GM18498 (cell line): ENCODE data around the gene KIZ.
A peak's percentile ranks its signal among the peaks of the same experiment; 100 is the strongest.
"Not testable (repeated sequence)": the region's sequence is repeated elsewhere in the genome, so short reads cannot be mapped to it uniquely, and the experiment has no call there.

Experiments
- ATAC-seq: cut with Tn5 transposase; IDR thresholded peaks from one replicate; pipeline ENCODE4 v1.9.1; 2021; ENCODE audit warnings: mild to moderate bottlenecking, moderate library complexity; ENCODE audit not compliant: unreplicated experiment

Gene KIZ

DNA sequence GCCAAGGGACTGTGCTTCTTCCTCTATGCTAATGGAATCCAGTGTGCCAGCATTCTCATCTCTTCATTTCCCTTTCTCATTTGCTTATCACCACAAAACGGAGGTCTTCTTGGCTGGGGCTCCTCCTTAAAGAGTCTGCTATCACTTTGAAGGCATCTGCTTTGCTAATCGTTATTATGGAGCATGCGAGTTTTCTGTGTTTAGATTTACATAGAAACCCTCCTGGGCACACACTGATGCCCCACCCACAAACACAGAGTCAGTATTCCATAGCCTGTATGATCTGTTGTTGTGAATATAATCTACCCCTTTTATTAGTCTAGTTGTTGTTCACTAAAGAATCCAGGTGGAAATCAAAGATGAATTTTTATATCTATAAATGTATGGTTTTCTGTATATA is 93.8 kb downstream of the KIZ start:
- ATAC-seq = no peak

GRCh38 chr20:21224217-21224616 is 98.3 kb downstream of the KIZ start:
- ATAC-seq = no peak

DNA sequence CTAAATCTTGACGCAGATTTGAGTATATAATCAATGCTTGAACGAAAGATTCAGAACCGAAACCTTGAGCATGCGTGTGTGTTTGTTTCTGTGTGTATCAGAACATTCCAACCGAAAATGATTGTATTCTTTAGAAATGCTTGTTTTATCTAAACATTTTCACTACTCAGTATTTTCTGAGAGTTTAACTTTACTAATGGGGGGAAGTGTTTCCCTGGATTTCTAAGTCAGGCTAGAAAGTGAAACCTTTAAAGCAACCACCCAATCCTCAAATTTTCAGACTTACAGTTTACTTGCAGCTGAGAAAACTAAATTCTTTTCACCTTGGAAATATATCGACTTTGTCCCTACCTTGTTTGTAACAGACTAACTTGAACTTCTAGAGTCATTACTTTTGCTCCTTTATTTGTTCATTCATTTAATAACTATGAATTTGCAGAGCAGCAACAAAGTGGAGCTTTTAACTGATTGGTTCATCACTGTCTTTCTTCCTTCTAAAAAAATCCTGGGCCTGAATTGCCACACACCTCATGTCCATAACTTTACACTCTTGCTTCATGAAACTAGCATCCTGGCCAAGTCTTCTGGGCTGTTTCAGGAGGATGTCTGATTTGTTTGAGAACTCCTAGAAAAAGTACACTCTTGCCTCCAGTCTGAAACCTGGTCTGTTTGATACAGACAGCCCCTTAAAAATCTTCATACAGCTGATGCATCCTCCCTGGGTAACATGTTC is 99.5 kb downstream of the KIZ start:
- no peak for ATAC-seq

GRCh38 chr20:21228511-21228910 is 102.6 kb downstream of the KIZ start:
- ATAC-seq = peak; percentile 86

DNA sequence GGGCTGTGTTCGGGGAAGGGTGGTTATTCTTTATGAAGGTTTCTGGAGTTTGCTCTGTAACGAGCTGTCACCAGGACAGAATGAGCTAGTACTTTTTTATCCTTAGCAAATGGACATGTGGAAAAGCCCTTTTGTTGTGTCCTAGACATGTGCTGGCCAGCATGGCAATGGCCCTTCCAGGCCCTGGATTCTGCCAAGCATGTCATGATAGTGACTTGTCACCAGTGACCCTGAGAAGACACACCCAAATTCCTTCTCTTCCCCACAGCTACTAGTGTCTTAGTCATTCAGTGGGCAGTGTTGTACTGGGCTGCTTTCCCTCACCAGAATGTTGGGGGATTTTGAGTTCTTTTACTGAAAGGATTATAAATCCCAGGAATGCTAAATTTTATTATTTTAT is 103.3 kb downstream of the KIZ start:
- no peak for ATAC-seq

GRCh38 chr20:21230220-21230619 is 104.3 kb downstream of the KIZ start:
- ATAC-seq = no peak

DNA sequence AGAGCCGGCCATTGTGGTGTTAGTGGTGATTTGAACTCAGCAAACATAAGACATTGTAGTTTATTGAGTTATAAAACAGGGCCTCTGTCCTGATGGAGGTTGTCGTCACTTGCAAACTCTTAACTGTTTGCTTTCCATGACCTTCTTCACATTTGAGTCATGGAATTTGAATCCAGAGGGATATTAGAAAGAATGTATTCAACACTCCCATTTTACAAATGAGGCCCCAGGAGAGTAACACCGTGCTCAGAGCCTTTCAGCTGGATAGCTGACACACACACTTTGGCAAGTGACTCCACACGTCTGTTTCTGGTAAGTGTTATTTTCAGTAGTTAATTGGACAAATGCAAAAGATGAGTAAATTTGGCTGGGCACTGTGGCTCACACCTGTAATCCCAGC is 104.8 kb downstream of the KIZ start:
- ATAC-seq = no peak

DNA sequence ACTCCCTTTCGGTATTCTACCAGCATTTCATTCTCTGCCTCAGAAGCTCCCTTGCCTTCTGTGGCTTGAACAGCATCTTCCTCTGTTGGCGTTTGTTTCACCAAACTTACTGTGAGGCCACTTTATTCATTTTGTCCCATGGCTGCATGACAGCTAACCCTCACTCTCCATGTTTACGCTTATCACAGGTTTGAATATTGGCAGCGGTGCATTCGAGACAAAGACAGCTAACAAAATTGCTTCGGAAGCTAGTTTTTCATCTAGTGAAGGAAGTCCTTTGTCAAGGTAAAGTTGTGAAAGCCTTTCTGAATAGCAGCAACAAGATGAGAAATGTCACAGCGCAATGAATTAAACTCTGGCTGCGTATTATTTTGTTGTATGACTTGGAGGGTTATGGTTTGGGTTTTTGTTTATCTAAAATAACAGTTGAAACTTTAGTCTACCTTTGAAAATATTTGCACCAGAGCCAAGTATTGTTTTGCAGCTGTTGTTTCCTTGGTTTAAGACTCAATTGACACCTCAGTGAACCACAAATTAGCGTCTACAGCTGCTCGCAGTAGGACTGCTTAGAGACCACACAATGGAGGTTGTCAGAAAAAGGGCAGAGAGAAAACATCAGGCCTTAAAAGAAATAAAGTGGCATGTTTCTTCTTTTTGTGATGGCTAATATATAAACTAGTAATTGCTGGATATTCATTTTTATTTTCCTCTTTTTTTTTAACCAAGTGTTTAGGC is 106.8 kb downstream of the KIZ start:
- no peak for ATAC-seq

DNA sequence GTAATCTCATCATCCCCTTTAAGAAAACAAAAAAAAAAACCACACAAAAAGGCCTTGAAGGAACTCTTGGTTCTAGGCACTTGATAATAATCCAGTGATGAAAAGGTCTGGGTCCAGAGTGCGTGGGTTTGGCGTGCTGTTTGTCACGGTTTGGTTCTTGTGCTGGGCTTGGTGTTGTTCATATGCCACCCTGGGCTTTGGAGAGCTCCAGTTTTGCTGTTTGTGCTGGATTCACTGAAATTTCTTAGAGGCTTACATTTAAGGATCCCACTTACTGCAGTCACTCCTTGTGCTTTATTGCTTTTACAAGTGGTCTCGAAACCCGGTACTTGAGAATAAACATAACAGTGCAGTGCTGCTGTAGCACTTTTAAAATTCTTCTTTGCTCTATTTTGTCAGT is 108.4 kb downstream of the KIZ start:
- no peak for ATAC-seq

DNA sequence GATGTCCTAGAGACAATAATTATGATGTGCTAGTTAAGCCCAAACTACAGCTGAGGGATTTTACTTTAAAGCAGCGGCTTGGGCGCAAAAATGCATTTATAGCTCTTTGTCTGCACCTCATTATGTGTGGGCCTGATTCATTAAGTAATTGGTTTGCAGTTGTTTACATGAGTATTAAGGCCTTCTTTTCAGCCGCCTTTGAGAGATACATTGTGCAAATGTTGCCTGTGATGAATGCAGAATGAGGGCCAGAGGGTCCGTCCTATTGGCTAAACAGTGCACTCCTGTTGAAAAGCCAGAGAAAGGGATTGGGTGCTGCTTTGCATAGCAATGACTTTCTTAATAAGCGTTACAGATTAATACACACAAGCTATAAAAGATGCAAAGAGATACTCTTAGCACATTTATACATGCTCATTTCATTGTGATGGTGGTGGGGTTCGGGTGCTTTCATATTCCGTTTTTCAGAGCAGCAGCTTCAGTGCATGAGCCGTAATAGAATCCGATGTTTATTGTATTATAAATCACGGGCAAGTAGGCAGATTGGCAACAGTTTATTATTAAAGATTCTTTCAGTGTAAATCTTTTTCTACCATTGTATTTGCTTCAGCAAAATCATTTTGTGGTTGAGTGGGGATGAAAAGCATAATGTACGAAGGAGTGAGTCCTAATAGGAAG is 109.1 kb downstream of the KIZ start:
- ATAC-seq = no peak

DNA sequence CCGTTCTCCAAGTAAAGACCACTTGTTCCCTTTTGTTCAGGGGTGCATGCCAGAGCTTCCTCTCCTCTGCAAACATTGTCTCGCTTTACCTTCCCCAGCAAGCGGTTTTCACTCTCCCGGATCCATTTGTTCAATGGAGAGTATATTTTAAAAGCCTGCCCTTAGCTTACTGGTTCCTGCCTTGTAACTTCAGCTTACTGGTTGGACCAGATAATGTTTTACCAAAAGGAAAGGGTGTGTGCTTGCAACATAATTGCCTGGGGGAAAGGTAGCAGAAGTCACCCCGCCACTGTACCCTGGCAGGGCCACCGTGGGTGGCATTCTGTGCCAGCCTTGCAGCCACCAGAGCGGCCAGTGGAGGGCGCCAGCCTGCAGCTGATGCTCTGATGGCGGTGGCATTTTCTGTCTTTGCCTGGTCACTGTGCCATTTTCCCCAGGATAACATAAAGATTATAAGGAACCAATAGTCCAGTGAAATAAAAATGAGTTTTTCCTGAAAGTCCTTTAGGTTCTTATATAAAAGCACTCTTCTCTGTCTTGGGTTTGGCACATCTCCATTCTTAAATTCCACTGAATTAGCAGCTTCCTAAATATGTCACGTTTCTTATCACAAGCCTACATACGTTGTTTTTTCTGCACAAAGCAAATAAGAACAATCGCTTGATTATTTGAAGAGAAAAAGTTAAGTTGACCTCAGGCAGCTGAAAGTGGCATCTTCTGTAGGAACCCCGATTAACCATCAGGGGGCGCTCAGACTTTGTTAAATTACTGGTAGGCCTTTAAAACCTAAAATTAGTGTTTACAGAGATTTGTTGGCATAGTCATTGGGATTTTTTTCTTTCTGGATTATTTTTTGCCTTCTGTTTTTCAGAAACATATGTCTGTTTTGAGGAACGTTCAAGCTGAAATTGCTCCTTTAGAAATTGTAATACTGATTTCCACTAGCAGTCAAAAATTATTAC is 109.9 kb downstream of the KIZ start:
- ATAC-seq = peak; percentile 55

- ATAC-seq = no peak
These were observed 112.3 kb downstream of the KIZ start for GRCh38 chr20:21237956-21238799.

DNA sequence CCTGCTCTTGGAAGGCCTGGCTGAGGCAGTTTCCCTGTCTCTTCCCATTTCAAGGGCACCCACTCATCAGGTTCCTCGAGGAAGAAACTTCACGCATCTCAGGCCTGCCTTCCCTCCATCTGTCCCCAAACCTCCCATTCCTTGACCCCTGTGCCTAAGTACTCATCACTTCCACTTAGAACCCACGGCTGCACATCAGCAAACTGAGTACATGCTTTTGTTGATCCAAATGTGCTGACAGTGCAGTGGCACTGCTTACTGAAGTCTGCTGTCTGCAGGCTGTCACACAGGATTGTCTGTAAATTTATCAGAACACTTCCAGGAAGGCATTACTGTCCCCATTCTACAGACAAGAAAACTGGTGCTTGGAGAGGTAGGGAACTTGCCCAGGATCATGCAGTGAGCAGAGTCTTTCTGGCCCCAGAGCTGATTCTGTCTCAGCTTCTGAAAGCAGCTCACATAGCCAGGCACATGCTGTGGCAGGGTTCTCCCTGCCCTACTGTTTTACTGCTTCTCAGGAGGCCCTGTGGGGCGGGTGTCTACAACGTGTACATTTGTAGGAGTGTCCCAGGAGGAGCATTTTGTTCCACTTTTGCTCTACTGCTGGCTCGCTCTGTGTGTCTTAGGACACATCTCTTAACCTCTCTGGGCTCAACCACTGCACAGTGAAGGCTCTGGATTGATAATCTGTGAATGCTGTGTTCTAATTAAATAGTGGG is 113.1 kb downstream of the KIZ start:
- ATAC-seq = no peak

DNA sequence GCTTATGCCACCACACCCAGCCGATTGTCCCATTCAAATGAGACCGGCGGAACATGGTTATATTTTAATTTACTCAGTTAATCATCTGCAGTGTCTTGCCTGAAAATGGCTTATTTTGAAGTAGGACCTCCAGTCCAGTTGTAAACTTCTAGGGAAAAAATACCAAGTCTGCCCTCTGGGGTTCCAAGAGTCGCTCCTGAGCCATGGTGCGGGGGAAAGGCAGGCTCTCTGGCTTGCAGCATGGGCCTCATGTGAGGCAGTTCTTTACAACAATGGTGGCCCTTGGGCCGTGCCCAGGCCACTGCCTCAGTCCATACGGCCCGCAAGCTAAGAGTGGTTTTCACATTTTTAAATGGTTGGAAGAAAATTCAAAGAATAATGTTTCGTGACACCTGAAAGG is 114.5 kb downstream of the KIZ start:
- ATAC-seq = no peak

DNA sequence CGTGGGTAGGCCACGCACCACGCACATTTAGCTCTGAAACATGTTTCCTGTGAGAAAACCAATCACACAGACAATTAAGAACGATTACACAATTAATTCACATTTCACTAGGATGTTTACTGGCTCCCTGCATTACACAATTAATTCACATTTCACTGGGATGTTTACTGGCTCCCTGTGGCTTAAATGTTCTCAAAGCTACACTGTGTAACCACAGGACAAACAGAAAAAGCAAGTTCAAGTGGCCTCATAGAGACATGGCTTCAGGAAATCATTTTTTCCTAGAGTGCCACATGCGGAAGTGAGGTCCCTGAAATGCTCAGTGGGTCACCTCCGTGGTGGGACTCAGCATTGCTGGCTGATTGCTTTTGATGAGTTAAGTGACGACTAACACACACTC is 115.5 kb downstream of the KIZ start:
- ATAC-seq = no peak

- ATAC-seq = no peak
These were observed 117.9 kb downstream of the KIZ start for GRCh38 chr20:21243811-21244210.

GRCh38 chr20:21244808-21245207 is 118.9 kb downstream of the KIZ start:
- ATAC-seq = no peak

- ATAC-seq = no peak
These were observed 120.3 kb downstream of the KIZ start for GRCh38 chr20:21246161-21246560.

GRCh38 chr20:21247603-21248095 is 121.8 kb downstream of the KIZ start:
- ATAC-seq = not testable (repeated sequence)
